GM23338 (cell line): ENCODE data around the gene RIT2. TPM values are rescaled to one million over a fixed set of nuclear protein-coding genes. Genes with fewer than 3 reads are reported as not detected.

Source experiments
- ATAC-seq: fragments of 200-7000 bp; cut with Tn5 transposase; 3 replicates; pipeline ENCODE4 v1.9.1; 2020
- DNase-seq: peaks from one replicate; pipeline ENCODE4 v3.0.0-alpha.2; 2015; ENCODE audit warnings: low spot score
- H2AFZ ChIP-seq: fragments of 200-600 bp; sonication (generic); 2 replicates; pipeline ENCODE4 v1.8.0; 2016; ENCODE audit warnings: antibody characterized with exemption, mild to moderate bottlenecking, moderate library complexity
- H3F3A ChIP-seq: fragments of 200-600 bp; sonication (generic); replicated peaks from 2 replicates; pipeline ENCODE4 v1.8.0; 2017; ENCODE audit warnings: antibody characterized with exemption, mixed run types, low read depth
- H3K27ac ChIP-seq: fragments of 200-600 bp; sonication (generic); 2 replicates; pipeline ENCODE4 v1.6.1; 2016; ENCODE audit warnings: low read depth
- H3K27me3 ChIP-seq: fragments of 200-600 bp; sonication (generic); 2 replicates; pipeline ENCODE4 v1.8.0; 2016; ENCODE audit warnings: mild to moderate bottlenecking, mixed run types, moderate library complexity; ENCODE audit not compliant: insufficient read depth
- H3K36me3 ChIP-seq: fragments of 200-600 bp; sonication (generic); 2 replicates; pipeline ENCODE4 v1.8.0; 2016; ENCODE audit warnings: mild to moderate bottlenecking; ENCODE audit not compliant: insufficient read depth
- H3K4me1 ChIP-seq: fragments of 200-600 bp; sonication (generic); 2 replicates; pipeline ENCODE4 v1.8.0; 2016; ENCODE audit warnings: mild to moderate bottlenecking, moderate library complexity; ENCODE audit not compliant: insufficient read depth
- H3K4me2 ChIP-seq: fragments of 200-600 bp; sonication (generic); 2 replicates; pipeline ENCODE4 v1.7.1; 2017; ENCODE audit warnings: mixed run types
- H3K4me3 ChIP-seq: fragments of 200-600 bp; sonication (generic); 2 replicates; pipeline ENCODE4 v1.6.1; 2016; ENCODE audit warnings: mixed run types
- H3K79me2 ChIP-seq: fragments of 200-600 bp; sonication (generic); replicated peaks from 2 replicates; pipeline ENCODE4 v1.8.0; 2017; ENCODE audit warnings: mild to moderate bottlenecking; ENCODE audit not compliant: insufficient read depth
- H3K9me2 ChIP-seq: fragments of 200-600 bp; sonication (generic); 2 replicates; pipeline ENCODE4 v1.8.0; 2017; ENCODE audit not compliant: insufficient read depth
- H4K20me1 ChIP-seq: fragments of 200-600 bp; sonication (generic); replicated peaks from 2 replicates; pipeline ENCODE4 v1.8.0; 2017; ENCODE audit warnings: mild to moderate bottlenecking; ENCODE audit not compliant: insufficient read depth
- H3K27ac Mint-ChIP-seq: 2 replicates; pipeline ENCODE4 v1.8.0; 2020; ENCODE audit warnings: inconsistent platforms, mild to moderate bottlenecking, moderate library complexity, mixed read lengths
- H3K27me3 Mint-ChIP-seq: 3 replicates; pipeline ENCODE4 v1.8.0; 2022; ENCODE audit warnings: low read depth, mild to moderate bottlenecking, moderate library complexity, mixed read lengths, inconsistent platforms; ENCODE audit not compliant: insufficient read depth, poor library complexity
- H3K36me3 Mint-ChIP-seq: 3 replicates; pipeline ENCODE4 v1.8.0; 2021; ENCODE audit warnings: low read depth, mild to moderate bottlenecking, inconsistent platforms, moderate library complexity, mixed read lengths
- H3K4me1 Mint-ChIP-seq: 3 replicates; pipeline ENCODE4 v1.8.0; 2020; ENCODE audit warnings: mild to moderate bottlenecking, inconsistent platforms, mixed read lengths
- H3K4me3 Mint-ChIP-seq: 3 replicates; pipeline ENCODE4 v1.8.0; 2021; ENCODE audit warnings: moderate library complexity, mild to moderate bottlenecking, inconsistent platforms, mixed read lengths
- H3K9me3 Mint-ChIP-seq: 3 replicates; pipeline ENCODE4 v1.8.0; 2020; ENCODE audit warnings: moderate library complexity, mild to moderate bottlenecking, inconsistent platforms, mixed read lengths
- EZH2phosphoT487 ChIP-seq: fragments of 200-600 bp; sonication (generic); IDR thresholded peaks from one replicate; pipeline ENCODE4 v1.8.1; 2018; ENCODE audit warnings: antibody characterized with exemption; ENCODE audit not compliant: unreplicated experiment
- NANOG ChIP-seq: IDR thresholded peaks from 2 replicates; pipeline ENCODE4 v1.6.1; 2016; ENCODE audit warnings: antibody characterized with exemption, borderline replicate concordance
- POLR2AphosphoS5 ChIP-seq: IDR thresholded peaks from 2 replicates; pipeline ENCODE4 v1.6.1; 2016; ENCODE audit warnings: antibody characterized with exemption, low read depth
- polyA plus RNA-seq: library from polyadenylated mRNA; unstranded; fragments of >200 nt; fragmentation: Nextera tagmentation; extraction: Ambion mirVana; gene quantifications from 2 replicates; pipeline ENCODE4 v1.2.1, GENCODE V29; 2016
- total RNA-seq: library from RNA; depleted of rRNA; stranded (reverse); fragments of >200 nt; shearing (Covaris generic); gene quantifications from 2 replicates; pipeline ENCODE4 v1.2.3, GENCODE V29; 2014
- TF ChIP-seq, protein P1 (sequence below), 2 experiments: fragments of 200-600 bp in 1 of 2; sonication (generic) in 1 of 2; conservative IDR thresholded peaks; 2 replicates each; pipeline versions ENCODE4 v1.5.1 to v1.6.1; 2016 to 2017; ENCODE audit warnings: antibody characterized with exemption in 2 of 2, low read depth in 2 of 2, mild to moderate bottlenecking in 2 of 2, moderate library complexity in 1 of 2
- TF ChIP-seq, protein P2 (sequence below): fragments of 250-450 bp; sonication (Bioruptor Pico); IDR thresholded peaks from 2 replicates; pipeline ENCODE4 v1.5.0; 2020; ENCODE audit warnings: mild to moderate bottlenecking, moderate library complexity

RIT2 gene
- total and polyA plus RNA-seq, 2 experiments from 2014 or later, result 1.9 to 8.8 TPM

DNA sequence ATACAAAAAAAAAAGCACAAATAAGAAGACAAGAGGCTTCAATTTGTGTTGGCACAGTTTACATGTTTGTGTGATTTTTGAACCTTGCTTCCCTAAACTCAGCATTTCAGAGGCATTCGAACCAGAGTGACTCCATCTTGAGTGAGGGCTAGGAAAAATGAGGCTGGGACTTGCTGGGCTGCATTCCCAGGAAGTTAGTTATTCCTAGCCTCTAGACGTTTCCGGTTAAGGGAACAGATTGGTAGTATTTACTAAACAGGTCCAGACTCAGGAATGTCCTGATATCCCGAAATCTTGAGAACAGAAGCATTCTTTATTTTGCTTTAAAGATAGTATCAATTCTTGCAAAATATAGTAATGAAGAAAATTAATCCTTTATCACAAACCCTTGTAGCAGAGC, 46.7 kb downstream of the RIT2 start:
- peaks cover 26% of the 10 kb centered on the region for H3K4me1 Mint-ChIP-seq
- no peak for TF ChIP-seq POLR2AphosphoS5
- no peak for TF ChIP-seq NANOG
- no peak for TF ChIP-seq EZH2phosphoT487
- TF ChIP-seq, protein P1, sequence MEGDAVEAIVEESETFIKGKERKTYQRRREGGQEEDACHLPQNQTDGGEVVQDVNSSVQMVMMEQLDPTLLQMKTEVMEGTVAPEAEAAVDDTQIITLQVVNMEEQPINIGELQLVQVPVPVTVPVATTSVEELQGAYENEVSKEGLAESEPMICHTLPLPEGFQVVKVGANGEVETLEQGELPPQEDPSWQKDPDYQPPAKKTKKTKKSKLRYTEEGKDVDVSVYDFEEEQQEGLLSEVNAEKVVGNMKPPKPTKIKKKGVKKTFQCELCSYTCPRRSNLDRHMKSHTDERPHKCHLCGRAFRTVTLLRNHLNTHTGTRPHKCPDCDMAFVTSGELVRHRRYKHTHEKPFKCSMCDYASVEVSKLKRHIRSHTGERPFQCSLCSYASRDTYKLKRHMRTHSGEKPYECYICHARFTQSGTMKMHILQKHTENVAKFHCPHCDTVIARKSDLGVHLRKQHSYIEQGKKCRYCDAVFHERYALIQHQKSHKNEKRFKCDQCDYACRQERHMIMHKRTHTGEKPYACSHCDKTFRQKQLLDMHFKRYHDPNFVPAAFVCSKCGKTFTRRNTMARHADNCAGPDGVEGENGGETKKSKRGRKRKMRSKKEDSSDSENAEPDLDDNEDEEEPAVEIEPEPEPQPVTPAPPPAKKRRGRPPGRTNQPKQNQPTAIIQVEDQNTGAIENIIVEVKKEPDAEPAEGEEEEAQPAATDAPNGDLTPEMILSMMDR (conservative IDR thresholded peaks at IDR 0.05; ENCODE audit: low read depth in 2 of 2), result no peak
- TF ChIP-seq, protein P2, sequence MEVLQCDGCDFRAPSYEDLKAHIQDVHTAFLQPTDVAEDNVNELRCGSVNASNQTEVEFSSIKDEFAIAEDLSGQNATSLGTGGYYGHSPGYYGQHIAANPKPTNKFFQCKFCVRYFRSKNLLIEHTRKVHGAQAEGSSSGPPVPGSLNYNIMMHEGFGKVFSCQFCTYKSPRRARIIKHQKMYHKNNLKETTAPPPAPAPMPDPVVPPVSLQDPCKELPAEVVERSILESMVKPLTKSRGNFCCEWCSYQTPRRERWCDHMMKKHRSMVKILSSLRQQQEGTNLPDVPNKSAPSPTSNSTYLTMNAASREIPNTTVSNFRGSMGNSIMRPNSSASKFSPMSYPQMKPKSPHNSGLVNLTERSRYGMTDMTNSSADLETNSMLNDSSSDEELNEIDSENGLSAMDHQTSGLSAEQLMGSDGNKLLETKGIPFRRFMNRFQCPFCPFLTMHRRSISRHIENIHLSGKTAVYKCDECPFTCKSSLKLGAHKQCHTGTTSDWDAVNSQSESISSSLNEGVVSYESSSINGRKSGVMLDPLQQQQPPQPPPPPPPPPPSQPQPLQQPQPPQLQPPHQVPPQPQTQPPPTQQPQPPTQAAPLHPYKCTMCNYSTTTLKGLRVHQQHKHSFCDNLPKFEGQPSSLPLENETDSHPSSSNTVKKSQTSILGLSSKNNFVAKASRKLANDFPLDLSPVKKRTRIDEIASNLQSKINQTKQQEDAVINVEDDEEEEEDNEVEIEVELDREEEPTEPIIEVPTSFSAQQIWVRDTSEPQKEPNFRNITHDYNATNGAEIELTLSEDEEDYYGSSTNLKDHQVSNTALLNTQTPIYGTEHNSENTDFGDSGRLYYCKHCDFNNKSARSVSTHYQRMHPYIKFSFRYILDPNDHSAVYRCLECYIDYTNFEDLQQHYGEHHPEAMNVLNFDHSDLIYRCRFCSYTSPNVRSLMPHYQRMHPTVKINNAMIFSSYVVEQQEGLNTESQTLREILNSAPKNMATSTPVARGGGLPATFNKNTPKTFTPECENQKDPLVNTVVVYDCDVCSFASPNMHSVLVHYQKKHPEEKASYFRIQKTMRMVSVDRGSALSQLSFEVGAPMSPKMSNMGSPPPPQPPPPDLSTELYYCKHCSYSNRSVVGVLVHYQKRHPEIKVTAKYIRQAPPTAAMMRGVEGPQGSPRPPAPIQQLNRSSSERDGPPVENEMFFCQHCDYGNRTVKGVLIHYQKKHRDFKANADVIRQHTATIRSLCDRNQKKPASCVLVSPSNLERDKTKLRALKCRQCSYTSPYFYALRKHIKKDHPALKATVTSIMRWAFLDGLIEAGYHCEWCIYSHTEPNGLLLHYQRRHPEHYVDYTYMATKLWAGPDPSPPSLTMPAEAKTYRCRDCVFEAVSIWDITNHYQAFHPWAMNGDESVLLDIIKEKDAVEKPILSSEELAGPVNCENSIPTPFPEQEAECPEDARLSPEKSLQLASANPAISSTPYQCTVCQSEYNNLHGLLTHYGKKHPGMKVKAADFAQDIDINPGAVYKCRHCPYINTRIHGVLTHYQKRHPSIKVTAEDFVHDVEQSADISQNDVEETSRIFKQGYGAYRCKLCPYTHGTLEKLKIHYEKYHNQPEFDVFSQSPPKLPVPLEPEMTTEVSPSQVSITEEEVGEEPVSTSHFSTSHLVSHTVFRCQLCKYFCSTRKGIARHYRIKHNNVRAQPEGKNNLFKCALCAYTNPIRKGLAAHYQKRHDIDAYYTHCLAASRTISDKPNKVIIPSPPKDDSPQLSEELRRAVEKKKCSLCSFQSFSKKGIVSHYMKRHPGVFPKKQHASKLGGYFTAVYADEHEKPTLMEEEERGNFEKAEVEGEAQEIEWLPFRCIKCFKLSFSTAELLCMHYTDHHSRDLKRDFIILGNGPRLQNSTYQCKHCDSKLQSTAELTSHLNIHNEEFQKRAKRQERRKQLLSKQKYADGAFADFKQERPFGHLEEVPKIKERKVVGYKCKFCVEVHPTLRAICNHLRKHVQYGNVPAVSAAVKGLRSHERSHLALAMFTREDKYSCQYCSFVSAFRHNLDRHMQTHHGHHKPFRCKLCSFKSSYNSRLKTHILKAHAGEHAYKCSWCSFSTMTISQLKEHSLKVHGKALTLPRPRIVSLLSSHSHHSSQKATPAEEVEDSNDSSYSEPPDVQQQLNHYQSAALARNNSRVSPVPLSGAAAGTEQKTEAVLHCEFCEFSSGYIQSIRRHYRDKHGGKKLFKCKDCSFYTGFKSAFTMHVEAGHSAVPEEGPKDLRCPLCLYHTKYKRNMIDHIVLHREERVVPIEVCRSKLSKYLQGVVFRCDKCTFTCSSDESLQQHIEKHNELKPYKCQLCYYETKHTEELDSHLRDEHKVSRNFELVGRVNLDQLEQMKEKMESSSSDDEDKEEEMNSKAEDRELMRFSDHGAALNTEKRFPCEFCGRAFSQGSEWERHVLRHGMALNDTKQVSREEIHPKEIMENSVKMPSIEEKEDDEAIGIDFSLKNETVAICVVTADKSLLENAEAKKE, result no peak
- no peak overlapping the region for H3K27ac Mint-ChIP-seq

More for the DNA sequence above, 46.7 kb downstream of the RIT2 start:
- H3K4me3 ChIP-seq, result no peak overlapping the region
- H3K27me3 ChIP-seq, result no peaks in the 10 kb centered on the region
- no peak for ATAC-seq
- H3F3A ChIP-seq, result no peaks in the 10 kb centered on the region
- H3K9me2 ChIP-seq, result no peaks in the 10 kb centered on the region; the same call in 1 of the 2 replicates
- no peaks in the 10 kb centered on the region for H3K27me3 Mint-ChIP-seq
- H3K4me2 ChIP-seq, result no peak overlapping the region
- no peaks in the 10 kb centered on the region for H4K20me1 ChIP-seq
- H3K36me3 ChIP-seq, result no peaks in the 10 kb centered on the region
- no peaks in the 10 kb centered on the region for H3K79me2 ChIP-seq
- H3K9me3 Mint-ChIP-seq, result no peaks in the 10 kb centered on the region
- peaks cover 25% of the 10 kb centered on the region for H3K4me1 ChIP-seq
- no peak overlapping the region for H2AFZ ChIP-seq
- peaks cover 5% of the 10 kb centered on the region; the same call in 2 of the 3 replicates for H3K36me3 Mint-ChIP-seq
- no peak overlapping the region for H3K27ac ChIP-seq
- H3K4me3 Mint-ChIP-seq, result no peak overlapping the region
- DNase-seq, result no peak
